ENCODE results near the gene FOXO3.

GRCh38 chr6:108523697-108524096 lies 37.0 kb upstream of the FOXO3 start:
- TF ChIP-seq CTCF (IDR thresholded peaks at IDR 0.05): no peak
- no peak for TF ChIP-seq POLR2A (IDR thresholded peaks at IDR 0.05)
